Erythroblast (primary cell): ENCODE data around the gene KIAA1549.

Experiments used
- GATA1 ChIP-seq: IDR thresholded peaks from 2 replicates; pipeline ENCODE4 v1.6.1; 2011; ENCODE audit warnings: low read depth, mild to moderate bottlenecking, control low read depth, low read length, moderate library complexity
- POLR2A ChIP-seq: IDR thresholded peaks from 2 replicates; pipeline ENCODE4 v1.6.1; 2011; ENCODE audit warnings: mild to moderate bottlenecking, low read length

DNA sequence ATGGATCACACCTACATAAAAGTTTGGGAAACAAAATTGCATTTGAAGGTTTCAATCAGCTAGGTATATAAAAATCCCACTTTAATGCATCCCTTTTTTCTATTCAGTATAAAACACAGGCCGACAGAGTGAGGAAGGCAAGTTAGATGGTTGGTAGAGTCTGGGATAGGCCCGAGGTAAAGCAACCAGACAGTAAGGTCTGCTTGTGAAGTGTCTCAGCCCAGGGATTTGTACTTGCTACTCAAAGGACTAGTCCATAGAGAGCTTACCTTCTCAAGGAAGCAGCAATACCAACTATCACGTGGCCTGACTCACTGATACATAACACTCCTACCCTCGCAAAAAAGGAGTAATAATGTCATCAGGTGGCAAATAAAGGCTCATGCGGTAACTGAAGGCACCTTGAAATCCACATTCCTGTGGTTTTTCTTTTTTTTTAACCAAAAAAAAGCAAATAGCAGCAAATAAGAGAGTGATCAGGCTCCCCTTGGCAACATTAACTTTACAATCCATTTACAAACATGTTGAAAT, 127.0 kb downstream of the KIAA1549 start:
- TF ChIP-seq POLR2A = no peak
- no peak for TF ChIP-seq GATA1
